GM12801 (cell line): ENCODE results near the gene KLHL25.

ENCODE experiments used
- CTCF ChIP-seq: IDR thresholded peaks from one replicate; pipeline ENCODE4 v1.5.1; 2011; ENCODE audit warnings: control low read depth; ENCODE audit not compliant: insufficient read length; ENCODE audit errors: extremely low read depth

Gene KLHL25

DNA sequence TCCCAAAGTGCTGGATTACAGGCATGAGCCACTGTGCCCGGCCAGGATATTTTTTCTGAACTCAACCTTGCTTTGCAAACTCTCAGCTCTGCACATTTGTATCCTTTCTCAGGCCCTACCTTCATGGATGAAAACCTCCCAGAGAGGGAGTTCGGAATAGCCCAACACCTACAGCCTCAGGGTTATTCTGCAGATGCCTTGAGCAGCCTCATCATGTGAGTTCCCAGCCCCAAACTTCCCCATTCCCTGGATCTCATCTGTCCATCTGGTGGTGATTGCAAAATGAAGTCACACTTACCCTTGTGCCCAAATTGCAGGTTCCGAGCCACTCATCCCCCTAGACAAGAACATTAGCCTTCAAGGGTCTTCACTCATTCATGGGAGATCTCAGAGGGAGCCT lies 39.9 kb upstream of the KLHL25 start:
- no peak for TF ChIP-seq CTCF

DNA sequence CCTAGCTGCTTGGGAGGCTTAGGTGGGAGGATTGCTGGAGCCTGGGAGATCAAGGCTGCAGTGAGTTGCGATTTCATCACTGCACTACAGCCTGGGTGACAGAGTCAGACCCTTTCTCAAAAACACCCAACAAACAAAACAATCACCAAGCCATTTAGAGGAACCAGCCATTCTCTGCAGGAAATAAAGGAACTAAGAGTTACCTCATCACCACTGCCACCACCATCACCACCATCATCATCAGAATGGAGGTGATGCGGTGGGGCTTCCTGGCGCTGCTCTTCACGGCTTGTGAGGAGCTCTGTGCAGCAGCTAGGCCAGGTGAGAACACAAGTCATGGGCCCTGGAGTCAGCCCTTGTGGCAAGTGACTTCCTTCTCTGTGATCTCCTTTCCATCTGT lies 37.7 kb upstream of the KLHL25 start:
- TF ChIP-seq CTCF, result no peak

- no peak for TF ChIP-seq CTCF
These were observed 36.8 kb upstream of the KLHL25 start for GRCh38 chr15:85831415-85832113.

- TF ChIP-seq CTCF, result no peak
These were observed 34.1 kb upstream of the KLHL25 start for GRCh38 chr15:85828874-85829273.

DNA sequence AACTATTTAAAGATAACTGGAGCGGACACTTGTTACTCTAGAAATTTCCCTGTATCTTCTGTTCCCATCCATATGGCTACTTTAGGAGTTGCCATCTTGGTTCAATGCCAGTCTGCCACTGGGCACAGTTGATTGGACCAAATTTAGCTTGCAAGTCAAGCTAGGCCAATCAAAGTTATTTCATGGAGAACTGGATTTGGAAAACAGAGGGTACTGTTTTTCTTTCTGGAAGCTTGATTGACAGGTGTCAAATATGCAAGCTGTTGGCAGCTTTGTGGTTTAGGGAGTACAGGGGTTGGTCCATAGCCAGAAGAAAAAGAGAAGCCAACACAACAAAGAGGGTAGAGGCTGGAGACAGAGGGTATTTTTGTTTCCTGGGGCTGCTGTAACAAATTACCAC lies 33.4 kb upstream of the KLHL25 start:
- TF ChIP-seq CTCF, result no peak

GRCh38 chr15:85826756-85827515 lies 32.2 kb upstream of the KLHL25 start:
- no peak for TF ChIP-seq CTCF

DNA sequence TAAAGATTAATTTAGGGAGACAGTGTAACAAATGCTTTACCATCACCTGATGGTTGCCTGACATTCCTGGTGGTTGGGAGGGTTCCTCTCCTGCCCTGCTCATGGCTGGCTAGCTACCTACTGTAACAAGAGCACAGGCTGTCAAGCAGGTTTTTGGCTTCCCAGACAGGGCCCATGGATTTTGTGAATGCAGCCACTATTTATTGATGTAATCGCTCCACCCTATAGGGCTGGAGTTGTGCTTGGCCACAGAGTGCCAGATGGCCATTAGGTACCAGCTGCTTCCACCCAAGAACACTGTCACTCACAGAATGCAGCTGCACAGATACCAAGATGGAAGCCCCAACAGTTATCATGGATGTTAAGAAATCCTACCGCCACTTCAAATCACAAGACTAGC lies 31.0 kb upstream of the KLHL25 start:
- TF ChIP-seq CTCF, result no peak
